SKM-1 treated with dmso at 0.1 percent for 144 hours (cell line): ENCODE measurements around the gene CMTM5.
"Not testable (repeated sequence)": the region's sequence is repeated elsewhere in the genome, so short reads cannot be mapped to it uniquely, and the experiment has no call there.

Experiments
- DNase-seq: peaks from one replicate; lab custom pipeline; 2025; ENCODE audit not compliant: unreplicated experiment; lab: John Stamatoyannopoulos, UW

CMTM5 gene

GRCh38 chr14:23396126-23396525, 19.3 kb downstream of the CMTM5 start:
- no peak for DNase-seq

DNA sequence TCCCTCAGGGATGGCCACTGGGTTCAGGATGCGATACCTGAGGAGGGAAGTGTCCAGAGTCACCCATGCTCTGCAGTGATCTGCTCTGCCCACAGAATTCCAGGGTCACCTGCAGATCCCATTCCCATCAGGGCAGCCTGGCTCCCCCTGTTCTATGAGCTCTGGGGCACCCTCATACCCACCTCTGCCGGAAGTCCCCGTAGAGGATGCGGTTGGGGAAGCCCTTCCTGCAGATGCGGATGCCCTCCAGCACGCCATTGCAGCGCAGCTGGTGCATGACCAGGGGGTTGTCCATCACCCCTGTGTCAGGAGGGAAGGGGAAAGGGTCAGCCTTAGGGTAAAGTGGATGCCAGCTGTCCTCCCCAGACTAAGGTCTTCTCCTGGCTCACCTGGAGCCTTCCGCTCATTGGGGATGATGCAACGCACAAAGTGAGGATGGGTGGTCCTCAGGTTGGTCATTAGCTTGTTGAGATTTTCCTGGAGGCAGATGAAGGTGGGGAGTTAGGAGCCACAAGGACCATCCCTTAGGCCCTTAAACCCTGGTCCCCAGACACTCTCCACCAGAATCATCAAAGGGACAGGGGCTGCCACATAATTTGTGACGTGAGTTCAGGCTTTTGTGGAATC, 20.0 kb downstream of the CMTM5 start:
- DNase-seq: no peak

- DNase-seq: no peak
These were observed 21.5 kb downstream of the CMTM5 start for GRCh38 chr14:23398348-23398747.

DNA sequence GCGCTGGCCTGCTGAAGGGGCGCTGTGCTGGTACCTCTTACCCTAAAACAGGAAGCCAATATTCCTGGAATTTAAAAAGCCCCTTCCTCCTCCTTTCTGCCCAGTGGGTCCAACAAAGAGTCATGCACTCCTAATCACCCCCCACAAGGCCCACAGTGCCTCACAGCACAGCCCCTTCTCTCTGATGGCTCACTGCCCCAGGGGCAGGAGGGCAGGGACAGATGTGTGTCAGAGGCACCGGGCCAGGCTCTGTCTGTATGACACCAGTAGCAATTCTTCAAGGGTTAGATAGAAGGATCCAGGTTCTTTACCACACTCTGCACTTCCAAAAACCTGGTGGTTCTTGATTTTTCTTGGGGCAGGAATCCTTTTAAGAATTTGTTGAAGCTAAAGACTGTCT, 22.3 kb downstream of the CMTM5 start:
- DNase-seq: no peak

- no peak for DNase-seq
These were observed 22.7 kb downstream of the CMTM5 start for GRCh38 chr14:23399591-23399990.

DNA sequence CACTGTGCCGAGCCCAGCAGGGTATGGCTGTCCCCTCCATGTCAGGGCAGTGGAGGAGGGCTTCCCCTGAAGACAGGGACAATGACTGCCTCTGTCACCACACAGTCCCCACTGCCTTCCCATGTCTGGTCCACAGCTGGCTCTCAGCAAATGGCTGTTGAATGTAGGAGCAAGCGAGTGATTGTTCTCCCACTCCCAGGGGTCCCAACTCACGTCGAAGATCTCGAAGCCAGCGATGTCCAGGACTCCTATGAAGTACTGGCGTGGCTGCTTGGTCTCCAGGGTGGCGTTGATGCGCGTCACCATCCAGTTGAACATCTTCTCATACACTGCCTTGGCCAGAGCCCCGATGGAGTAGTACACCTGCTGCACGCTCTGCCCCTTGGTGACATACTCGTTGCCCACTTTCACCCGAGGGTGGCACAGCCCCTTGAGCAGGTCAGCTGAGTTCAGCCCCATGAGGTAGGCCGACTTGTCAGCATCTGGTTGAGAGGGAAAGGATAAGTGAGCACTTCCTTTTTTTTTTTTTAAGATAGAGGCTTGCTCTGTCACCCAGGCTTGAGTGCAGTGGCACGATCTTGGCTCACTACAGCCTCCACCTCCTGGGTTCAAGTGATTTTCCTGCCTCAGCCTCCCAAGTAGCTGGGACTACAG, 23.8 kb downstream of the CMTM5 start:
- DNase-seq: not testable (repeated sequence)

- DNase-seq: no peak
These were observed 24.4 kb downstream of the CMTM5 start for GRCh38 chr14:23401291-23401690.

GRCh38 chr14:23402296-23403138, 25.7 kb downstream of the CMTM5 start:
- DNase-seq: no peak

GRCh38 chr14:23403139-23403438, 26.2 kb downstream of the CMTM5 start:
- DNase-seq: no peak

- no peak for DNase-seq
These were observed 27.1 kb downstream of the CMTM5 start for GRCh38 chr14:23403908-23404307.

GRCh38 chr14:23404331-23404900, 27.6 kb downstream of the CMTM5 start:
- DNase-seq: no peak

- DNase-seq: no peak
These were observed 28.2 kb downstream of the CMTM5 start for GRCh38 chr14:23405096-23405495.

GRCh38 chr14:23405516-23406025, 28.7 kb downstream of the CMTM5 start:
- DNase-seq: no peak

DNA sequence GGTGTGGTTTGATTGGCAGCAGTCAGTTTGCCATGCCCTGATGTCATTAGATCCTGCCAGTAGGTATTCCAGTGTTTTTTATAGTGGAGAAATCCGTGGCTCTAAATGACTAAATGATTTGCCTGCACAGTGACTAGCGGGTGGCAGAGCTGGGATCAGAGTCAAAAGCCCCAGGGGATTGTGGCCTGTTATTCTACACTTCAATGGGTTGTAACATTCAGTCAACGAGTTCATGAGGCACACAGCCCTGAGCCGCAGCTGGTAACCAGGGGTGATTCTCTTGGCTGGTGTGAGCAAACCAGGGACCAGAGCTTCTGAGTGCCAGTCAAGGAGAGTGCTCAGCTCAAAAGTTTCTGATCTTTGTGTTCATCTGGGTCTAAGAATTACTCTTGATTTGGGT, 29.4 kb downstream of the CMTM5 start:
- no peak for DNase-seq

DNA sequence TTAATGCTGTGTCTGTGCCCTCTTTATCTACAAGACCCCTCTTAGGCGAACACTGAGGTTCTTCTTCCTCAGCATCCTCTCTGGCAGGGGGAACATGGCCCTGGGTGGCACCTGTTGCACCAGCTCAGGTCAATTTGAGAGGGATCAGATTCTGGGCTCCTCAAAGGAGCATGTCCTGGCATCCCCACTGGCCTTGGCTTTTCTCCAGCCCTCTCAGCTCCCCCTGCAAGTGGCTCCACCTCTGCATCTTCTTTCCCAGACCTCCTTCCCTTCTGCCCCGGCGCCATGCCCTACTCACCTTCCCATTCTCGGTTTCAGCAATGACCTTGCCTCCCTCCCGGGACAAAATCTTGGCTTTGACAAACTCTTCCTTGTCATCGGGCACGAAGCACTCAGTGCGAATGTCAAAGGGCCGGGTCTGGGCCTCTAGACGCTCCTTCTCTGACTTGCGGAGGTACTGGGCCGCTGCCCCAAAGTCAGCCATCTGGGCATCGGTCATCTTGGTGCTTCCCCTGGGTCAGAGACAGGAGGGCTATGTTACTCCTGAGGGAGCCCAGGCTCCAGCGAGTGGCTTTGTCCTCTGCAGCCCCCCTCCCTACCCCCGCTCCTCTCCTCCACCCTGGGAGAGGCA, 30.0 kb downstream of the CMTM5 start:
- no peak for DNase-seq

DNA sequence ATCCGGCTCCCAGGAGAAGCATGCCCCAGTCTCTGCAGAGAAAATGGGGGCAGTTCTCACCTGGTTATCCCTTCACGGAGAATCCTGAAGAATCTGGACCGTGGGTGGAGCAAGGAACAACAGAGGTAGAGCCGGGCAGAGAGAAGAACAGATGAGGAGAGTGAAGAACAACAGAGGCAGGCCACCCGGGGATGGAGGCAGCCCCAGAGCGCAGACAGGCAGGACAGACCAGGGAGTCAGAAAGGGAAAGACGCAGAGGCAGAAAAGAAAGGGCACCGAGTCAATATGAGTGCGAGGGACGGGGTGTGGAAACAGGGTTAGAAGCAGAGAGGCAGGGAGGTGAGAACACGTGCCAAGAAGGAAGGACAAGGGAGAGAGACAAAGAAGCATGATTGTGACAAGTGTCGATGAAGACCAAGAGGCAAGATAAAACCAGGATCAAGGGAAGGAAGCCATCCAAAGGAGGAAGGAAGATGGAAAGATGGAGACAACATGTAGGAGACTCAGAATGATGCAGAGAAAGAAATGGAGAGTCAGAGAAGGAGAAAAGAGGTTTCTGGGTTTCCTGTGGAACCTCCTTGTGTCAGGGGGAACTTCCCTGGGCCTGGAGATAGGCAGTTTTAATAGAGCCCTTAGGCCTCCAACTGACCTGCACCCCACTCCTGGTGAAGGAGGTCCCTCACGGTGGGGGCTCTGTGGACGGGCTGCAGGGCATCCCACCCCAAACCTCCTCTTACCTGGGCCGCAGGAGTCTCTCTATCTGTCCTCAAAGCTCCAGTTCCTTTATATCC, 30.9 kb downstream of the CMTM5 start, which contains the start of gene MYH6:
Gene MYH6 (minus strand): TSS at position 758 of the 791 bp plus-strand sequence. CDS start 1,050 bp downstream, outside the sequence.
- no peak for DNase-seq

DNA sequence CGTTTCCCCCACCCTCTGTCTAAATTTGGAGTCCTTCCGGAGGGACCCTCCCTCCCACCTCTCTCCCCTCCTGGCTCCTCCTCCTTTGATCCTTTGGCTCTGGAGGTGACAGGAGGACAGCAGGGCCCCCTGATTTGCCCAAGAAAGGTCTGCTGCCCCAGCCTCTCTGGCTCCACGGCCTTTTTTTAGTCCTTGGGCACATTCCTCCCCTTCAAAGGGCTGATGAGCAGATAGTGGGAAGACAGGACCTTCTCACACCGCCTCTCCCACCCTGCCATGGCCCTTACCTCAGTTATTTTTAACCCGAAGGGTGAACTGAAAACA, 31.4 kb downstream of the CMTM5 start:
- no peak for DNase-seq

GRCh38 chr14:23409475-23409874, 32.6 kb downstream of the CMTM5 start:
- no peak for DNase-seq

DNA sequence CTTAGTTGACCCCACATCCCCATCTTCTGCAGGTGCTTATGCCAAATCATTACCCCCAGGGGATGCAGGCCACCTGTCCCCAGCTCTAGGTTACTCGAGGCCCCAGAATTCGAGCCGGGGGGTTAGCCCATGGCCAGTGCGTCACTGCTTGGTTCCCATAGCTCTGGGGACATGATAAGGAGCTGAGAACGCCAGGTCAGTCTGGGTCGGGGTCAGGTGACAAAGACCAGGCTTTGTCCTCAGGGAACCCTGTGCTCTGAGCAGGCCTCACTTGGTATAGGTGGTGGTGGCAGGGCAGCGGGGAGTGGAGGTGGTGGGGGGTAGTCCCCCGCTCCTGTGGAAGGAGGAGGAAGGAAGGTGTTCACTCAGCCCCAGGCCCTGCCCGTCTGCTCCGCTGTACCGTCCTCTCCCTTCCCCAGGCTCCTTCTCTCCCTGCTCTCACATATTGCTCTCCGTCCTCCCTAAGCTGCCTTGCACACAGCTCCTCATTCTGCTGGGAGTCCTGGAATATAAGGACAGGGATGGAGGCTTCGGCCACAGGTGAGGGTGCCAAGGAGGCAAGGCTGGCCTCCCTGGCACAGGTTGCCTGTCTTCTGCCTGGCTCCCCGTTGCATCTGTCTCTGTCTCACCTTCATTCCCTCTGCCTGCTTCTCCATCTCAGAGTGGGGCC, 33.3 kb downstream of the CMTM5 start:
- no peak for DNase-seq
